GM08714 (cell line): Measurements from ENCODE around the gene MINDY1.
A peak's percentile ranks its signal among the peaks of the same experiment; 100 is the strongest.

Experiments
- H3K4me3 ChIP-seq: fragments of 200-500 bp; sonication (Bioruptor generic); 2 replicates; pipeline ENCODE4 v1.5.1; 2014; ENCODE audit warnings: mild to moderate bottlenecking, low read length, inconsistent platforms
- ZNF274 ChIP-seq: IDR thresholded peaks from 2 replicates; pipeline ENCODE4 v1.6.1; 2012; ENCODE audit warnings: mild to moderate bottlenecking, low read depth, low read length

The MINDY1 gene

DNA sequence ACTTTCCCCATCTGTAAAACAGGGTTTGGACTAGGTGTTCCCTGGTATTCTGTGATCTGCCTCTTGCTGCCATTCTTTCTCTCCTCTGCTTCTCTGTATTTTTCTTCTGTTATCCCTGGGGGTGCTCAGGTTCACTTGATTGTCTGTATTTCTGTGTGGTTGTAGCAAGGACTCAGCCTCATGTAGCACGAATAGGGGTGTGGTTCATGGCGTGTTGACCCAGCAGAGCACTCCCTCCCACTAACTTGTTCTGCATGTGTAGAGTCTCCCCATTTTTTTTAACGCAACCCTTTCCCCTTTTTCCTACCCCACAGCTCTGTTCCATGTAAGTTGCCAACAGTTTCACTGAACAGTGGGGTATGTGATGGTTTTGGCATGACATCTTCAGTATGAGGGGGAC is 28.5 kb upstream of the MINDY1 start:
- no peak for TF ChIP-seq ZNF274

DNA sequence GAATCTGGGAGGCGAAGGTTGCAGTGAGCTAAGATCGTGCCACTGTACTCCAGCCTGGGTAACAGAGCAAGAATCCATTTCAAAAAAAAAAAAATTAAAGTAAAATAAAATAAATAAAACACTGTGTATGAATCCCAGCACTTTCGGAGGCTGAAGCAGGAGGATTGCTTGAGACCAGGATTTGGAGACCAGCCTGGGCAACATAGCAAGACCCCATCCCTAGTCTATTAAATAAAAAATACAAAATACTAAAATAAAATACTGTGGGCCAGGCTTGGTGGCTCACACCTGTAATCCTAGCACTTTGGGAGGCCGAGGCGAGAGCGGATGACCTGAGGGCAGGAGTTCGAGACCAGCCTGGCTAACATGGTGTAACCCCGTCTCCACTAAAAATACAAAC is 25.5 kb upstream of the MINDY1 start:
- no peak overlapping the region for H3K4me3 ChIP-seq
- no peak for TF ChIP-seq ZNF274

More for the DNA sequence above, 28.5 kb upstream of the MINDY1 start:
- H3K4me3 ChIP-seq = no peak overlapping the region

DNA sequence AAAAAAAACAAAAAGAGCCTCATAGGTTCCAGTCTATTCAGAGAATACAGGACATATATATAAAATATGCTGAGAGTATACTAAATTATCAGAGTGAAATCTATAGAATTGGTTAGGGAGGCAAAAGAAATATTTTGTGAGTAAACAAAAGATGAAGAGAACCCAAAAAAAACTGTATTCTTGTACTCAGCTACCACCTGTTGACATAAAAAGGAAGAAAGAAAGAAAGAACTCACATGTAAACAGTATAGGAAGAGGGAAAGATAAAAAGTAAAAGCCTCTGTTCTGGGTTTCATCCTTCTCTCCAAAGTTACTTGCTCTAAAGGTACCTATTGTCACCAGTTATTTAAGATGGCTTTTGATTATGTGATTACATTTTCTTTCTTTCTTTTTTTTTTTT is 19.8 kb upstream of the MINDY1 start:
- no peak for TF ChIP-seq ZNF274
- H3K4me3 ChIP-seq = no peak overlapping the region

DNA sequence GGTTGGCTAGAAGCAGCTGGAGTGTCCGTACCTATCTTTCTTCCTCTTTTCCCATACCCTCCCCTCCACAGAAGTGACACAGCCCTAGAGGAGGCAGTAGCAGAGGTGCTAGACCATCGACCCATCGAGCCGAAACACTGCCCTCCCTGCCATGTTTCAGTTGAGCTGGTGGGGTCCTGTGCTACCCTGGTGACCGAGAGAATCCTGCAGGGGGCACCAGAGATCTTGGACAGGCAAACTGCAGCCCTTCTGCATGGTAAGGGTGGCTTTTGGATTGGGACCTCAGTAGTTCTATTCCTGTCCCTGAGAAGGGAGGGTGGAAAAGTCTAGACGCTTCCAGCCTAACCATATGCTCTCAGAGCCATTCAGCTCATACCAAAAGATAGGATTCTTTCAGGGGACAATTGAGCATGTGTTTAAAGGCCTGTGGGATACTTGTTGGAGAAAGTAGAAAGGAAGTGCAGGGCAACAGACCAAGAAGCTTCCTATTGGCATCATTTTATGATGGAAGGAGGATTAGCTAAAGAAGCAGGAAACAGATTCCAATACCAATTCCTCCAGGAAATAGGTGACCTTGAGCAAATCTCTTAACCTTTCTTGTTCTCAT is 17.9 kb upstream of the MINDY1 start:
- TF ChIP-seq ZNF274 = no peak
- H3K4me3 ChIP-seq = no peak overlapping the region

- no peak for TF ChIP-seq ZNF274
- no peak overlapping the region for H3K4me3 ChIP-seq
Measured at GRCh38 chr1:151013518-151013917, 6.8 kb upstream of the MINDY1 start.

DNA sequence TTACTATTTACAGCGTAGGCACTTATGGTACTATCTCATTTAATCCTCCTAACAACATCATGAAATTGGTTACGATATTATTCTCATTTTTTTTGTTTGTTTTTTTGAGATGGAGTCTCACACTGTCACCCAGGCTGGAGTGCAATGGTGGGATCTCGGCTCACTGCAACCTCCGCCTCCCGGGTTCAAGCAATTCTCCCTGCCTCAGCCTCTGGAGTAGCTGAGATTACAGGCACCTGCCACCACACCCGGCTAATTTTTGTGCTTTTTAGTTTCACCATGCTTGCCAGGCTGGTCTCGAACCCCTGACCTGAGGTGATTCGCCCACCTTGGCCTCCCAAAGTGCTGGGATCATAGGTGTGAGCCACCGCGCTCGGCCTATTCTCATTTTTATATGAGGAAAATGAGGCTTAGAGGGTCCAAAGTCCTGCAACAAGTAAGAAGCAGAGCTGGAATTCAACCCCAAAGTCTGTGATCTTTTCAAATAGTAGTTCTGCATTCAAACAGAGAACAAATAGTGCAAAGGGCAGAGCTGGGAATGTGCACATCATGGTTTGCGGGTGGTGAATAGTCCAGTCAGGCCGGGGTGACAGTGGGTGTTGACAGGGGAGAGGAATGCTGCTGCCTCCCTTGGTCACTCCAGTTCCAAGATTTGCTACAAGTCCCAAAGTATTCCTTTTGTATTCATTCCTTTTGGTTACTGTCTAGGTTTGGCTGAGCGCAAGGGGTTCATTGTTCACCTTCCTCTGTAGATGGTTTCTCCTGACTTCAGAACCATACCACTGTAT is 6.2 kb upstream of the MINDY1 start:
- TF ChIP-seq ZNF274 = no peak
- H3K4me3 ChIP-seq = no peak overlapping the region

DNA sequence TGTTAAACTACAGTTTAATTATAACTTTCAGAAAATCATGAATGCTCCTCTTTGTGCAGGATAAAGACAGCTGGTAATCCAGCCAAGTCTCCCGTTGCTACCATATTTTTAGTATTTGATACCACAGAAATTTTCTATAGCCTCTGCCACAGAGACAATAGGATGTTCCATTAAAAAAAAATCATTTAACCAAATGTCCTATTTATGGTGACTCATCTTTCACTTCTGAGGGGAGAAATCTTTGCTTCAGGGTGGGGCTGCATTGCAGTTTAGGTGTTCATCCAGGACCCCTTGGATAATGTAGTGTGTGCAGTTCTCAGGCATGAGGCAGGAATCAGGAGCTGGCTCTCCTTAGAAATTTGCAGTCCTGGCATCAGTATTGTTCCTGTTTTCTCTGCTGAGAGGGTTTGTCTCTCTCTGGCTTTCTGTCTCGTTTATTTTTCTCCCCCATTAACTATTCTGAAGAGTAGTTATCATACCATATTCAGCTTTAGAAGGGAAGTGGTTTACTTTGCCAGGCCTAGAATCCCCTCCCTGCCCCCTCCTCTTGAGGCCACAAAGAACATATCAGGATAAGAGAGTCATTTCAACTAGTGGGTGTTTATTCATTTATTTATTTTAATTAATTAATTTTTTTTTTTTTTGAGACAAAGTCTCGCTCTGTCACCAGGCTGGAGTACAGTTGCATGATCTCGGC is 4.6 kb upstream of the MINDY1 start:
- no peak overlapping the region for H3K4me3 ChIP-seq
- TF ChIP-seq ZNF274 = no peak

DNA sequence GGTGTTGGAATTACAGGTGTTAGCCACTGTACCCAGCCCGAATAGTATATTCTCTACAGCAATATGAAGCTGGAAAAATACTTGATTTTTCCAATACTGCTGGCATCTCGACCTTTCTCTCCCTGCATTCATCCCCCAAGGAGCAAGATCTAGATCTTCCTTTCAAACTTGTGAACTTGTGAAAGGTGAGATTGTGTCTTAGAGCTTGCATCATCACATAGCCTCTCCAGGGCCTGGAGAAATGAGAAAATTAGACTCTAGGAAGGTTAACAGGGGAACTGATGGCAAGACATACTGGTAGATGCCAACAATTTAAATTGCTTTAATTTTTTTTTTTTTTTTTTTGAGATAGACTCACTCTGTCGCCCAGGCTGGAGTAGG is 3.6 kb upstream of the MINDY1 start:
- H3K4me3 ChIP-seq = no peak overlapping the region
- no peak for TF ChIP-seq ZNF274

DNA sequence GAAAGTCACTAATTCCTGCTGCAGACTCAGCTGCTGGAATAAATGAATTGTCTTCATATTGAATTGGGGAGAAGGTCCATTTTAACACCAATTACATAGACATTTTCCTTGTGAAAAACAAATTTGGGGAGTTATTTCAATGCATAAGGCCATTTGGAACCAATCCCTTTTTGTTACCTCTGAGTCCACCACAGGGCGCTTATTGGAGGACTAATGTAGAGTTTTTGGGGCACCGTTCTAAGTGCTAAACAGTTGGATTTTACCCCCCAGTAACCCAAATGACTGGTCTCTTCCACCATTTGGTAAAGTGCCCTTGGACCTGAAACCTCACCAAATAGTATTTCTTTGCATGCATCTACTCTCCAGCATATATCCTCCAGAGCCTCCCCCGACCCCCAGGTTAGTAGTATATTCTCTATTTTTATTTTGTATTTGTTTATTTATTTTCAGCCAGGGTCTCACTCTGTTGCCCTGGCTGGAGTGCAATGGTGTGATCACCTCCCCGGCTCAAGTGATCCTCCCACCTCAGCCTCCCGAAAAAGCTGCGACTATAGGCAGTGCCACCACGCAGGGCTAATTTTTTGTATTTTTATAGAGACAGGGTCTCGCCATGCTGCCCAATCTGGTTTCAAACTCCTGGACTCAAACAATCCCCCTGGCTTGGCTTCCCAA is 3.1 kb upstream of the MINDY1 start:
- H3K4me3 ChIP-seq = no peak overlapping the region
- TF ChIP-seq ZNF274 = no peak

DNA sequence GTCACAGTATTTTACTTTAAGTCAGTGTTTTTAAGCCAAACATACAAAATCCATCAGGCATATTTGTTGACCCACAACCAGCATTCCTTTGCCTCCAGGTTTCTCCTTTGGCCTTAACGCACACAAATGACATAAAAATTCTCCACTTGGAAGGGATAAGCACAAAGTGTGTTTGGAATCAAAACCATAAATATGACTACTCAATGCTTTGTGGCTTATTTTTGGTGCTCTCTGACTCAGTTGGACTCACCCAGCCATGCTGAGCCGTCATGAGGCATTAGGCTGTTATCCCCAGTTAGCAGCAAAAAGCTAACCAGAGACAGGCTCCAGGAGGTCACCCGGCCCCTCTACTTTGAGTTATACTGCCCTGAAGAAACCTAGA is 2.5 kb upstream of the MINDY1 start:
- TF ChIP-seq ZNF274 = no peak

GRCh38 chr1:151008244-151009205 is 1.8 kb upstream of the MINDY1 start, which contains the start of gene PRUNE1:
TSS of gene PRUNE1 (plus strand) at chr1:151008449. CDS start at chr1:151008633, 184 bp downstream.
- peak within 1 kb of the TSS; percentile 79 for H3K4me3 ChIP-seq
- no peak for TF ChIP-seq ZNF274

More for the DNA sequence above, 2.5 kb upstream of the MINDY1 start:
- H3K4me3 ChIP-seq = peak overlapping the region; percentile 79

DNA sequence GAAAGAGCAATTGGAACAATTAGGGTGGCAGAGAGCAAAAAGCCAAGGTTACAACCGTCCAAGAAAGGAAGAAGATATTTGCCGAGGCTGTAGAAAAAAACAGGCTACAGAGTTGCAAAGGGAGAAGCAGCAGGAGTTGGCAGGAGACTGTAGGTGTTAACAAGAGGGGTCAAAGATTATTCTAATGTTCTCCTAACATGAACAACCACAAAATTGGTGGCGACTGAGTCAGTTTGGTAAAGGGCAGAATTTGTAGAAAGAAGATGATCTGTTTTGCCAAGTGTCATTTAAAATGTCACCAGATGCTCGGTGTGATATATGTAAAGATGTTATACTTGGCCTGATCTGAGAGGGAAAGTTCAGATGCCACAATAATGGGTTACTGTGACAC is 1.1 kb upstream of the MINDY1 start:
- TF ChIP-seq ZNF274 = no peak
- H3K4me3 ChIP-seq = peak overlapping the region; percentile 4; the same call in 1 of the 2 replicates

DNA sequence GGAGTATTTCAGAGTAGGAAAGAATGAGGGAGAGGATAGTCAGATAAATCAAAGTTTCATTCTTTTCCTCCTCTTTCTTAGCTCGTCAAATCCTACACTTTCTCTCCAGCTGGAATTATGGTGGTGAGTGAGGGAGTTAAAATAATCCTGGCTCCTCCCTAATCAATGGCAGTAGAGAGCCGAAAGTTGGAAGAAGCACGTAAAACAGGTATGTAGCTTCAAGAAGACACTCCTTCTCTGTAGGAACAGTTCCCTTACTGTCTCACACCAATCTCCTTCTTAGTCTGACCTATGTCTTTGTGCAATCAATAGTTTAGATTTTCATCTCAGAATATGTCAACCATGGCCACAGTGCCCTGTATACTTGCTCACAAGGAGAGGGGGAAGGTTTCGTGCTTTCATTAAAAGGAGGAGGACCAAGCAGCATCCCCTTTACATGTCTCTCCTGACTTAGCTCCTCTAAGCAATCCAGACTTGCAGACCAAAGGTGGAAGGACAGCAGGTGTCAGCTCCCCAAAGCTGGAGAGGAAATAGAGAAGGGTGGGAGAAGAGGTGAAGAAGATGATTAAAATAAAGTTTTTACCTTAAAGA is 878 bp downstream of the MINDY1 start:
- no peak for TF ChIP-seq ZNF274
- H3K4me3 ChIP-seq = peak overlapping the region; percentile 62
